Thymus (tissue), 11 donors: ENCODE measurements around the gene HPCAL1. TPM values are rescaled to one million over a fixed set of nuclear protein-coding genes. Genes with fewer than 3 reads are reported as not detected.

Source experiments
- DNase-seq, 9 donors: peaks; one replicate each; pipeline ENCODE4 v3.0.0-alpha.2; 2013; ENCODE audit warnings: low spot score in 9 of 9, low read depth in 6 of 9, missing footprints in 1 of 9
- H3K27ac ChIP-seq, 2 donors: one replicate each; pipeline ENCODE4 v1.5.1; 2013; ENCODE audit warnings: control low read depth in 1 of 2, low read depth in 1 of 2, low read length in 1 of 2, mild to moderate bottlenecking in 1 of 2, moderate library complexity in 1 of 2
- H3K27me3 ChIP-seq, 2 donors: one replicate each; pipeline ENCODE4 v1.5.1; 2013; ENCODE audit warnings: low read length in 1 of 2; ENCODE audit not compliant: control insufficient read depth in 2 of 2, insufficient read depth in 1 of 2
- H3K36me3 ChIP-seq, 2 donors: one replicate each; pipeline ENCODE4 v1.5.1; 2013; ENCODE audit warnings: low read length in 1 of 2, mild to moderate bottlenecking in 1 of 2, moderate library complexity in 1 of 2; ENCODE audit not compliant: control insufficient read depth in 2 of 2, insufficient read depth in 2 of 2
- H3K4me1 ChIP-seq, 2 donors: one replicate each; pipeline ENCODE4 v1.5.1; 2013; ENCODE audit warnings: low read length in 2 of 2; ENCODE audit not compliant: control insufficient read depth in 2 of 2, insufficient read depth in 2 of 2
- H3K4me3 ChIP-seq, 2 donors: one replicate each; pipeline ENCODE4 v1.5.1; 2013; ENCODE audit warnings: low read length in 2 of 2, control low read depth in 1 of 2, mild to moderate bottlenecking in 1 of 2
- H3K9me3 ChIP-seq, 2 donors: one replicate each; pipeline ENCODE4 v1.5.1; 2013; ENCODE audit warnings: low read length in 1 of 2, mild to moderate bottlenecking in 1 of 2; ENCODE audit not compliant: control insufficient read depth in 2 of 2, insufficient read depth in 1 of 2
- WGBS: extraction: QIAGEN DNeasy Blood & Tissue Kit; methylation state at CpG from one replicate; pipeline ENCODE4 v1.1.7; 2013; 5-methylcytosine and 5-hydroxymethylcytosine counted together
- polyA plus RNA-seq: library from polyadenylated mRNA; stranded (reverse); fragments of 200-250 nt; gene quantifications from one replicate; pipeline ENCODE4 v1.2.3, GENCODE V29; 2013
- total RNA-seq: library from RNA; stranded (reverse); fragments of 120-200 nt; gene quantifications from one replicate; pipeline ENCODE4 v1.2.4, GENCODE V29; 2013
- donor health status: healthy.

HPCAL1 gene
- total and polyA plus RNA-seq, 2 donors, result 12.6 to 47.9 TPM

DNA sequence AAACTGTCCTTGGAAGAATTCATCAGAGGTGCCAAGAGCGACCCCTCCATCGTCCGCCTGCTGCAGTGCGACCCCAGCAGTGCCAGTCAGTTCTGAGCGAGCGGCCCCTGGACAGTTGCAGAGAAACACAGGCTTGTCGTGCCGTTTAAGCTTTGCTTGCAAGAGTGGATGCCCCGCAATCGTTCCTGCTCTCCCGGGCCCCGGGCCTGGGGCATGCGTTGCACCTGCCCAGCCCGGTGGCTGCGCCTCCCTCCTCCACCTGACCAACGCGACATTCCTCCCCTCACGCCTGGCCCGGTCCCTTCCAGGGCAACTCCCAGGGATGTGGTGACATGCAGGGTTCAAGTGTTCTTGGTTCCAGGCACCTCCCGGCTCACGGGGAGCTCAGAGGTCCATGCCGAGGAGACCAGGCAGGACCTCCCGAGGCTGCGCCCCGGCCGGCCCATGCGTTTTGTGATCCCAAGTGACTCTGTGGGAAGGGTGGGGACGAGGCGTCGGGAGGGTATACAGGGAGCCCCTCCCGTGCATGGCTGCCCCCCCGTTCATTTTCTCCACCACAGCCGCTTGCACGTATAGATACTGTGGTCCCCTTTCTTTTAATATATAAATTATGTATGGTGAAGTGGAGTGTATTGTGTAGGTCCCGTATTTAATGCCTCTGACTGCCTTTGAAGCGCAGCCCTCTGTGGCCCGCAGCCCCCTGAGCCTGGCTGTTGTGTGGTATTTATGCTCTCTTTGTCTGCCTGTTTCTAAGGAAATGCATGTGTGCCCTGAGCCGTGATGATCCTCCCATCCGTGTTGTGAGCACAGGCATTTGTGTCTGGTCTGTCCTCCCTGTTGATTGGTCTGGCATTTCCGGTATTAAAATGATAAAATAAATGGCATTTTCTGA, 124.3 kb downstream of the HPCAL1 start:
- H3K4me3 ChIP-seq, result no peak overlapping the region
- no peak for DNase-seq
- H3K4me1 ChIP-seq, result peaks cover 0 to 2% of the 10 kb centered on the region in 2 donors
- H3K9me3 ChIP-seq, result no peaks in the 10 kb centered on the region
- 98% methylated on average over 40 of the region's 40 CpGs for WGBS
- peaks cover 10% of the 10 kb centered on the region in 2 donors for H3K27me3 ChIP-seq
- H3K36me3 ChIP-seq, result peaks cover 5 to 34% of the 10 kb centered on the region in 2 donors
- H3K27ac ChIP-seq, result no peak overlapping the region

GRCh38 chr2:10427618-10427949, 124.9 kb downstream of the HPCAL1 start:
- H3K9me3 ChIP-seq, result no peaks in the 10 kb centered on the region
- peaks cover 2 to 31% of the 10 kb centered on the region in 2 donors for H3K36me3 ChIP-seq
- 96% methylated on average over 17 of the region's 17 CpGs for WGBS
- H3K4me3 ChIP-seq, result no peak overlapping the region
- no peak for DNase-seq
- H3K27me3 ChIP-seq, result peaks cover 14 to 16% of the 10 kb centered on the region in 2 donors
- peaks cover 2 to 9% of the 10 kb centered on the region in 2 donors for H3K4me1 ChIP-seq
- no peak overlapping the region for H3K27ac ChIP-seq

- no peak for DNase-seq
- Histone ChIP-seq H3K4me1 (peaks cover 2 to 9% of the 10 kb centered on the region in 2 donors), H3K27ac (no peak overlapping the region), H3K27me3 (peaks cover 19 to 23% of the 10 kb centered on the region in 2 donors), H3K4me3 (no peak overlapping the region), H3K36me3 (peaks cover 0 to 23% of the 10 kb centered on the region in 2 donors), H3K9me3 (no peaks in the 10 kb centered on the region)
- WGBS, result 98% methylated on average over 8 of the region's 8 CpGs
Measured at GRCh38 chr2:10428355-10428754, 125.7 kb downstream of the HPCAL1 start.

- Histone ChIP-seq H3K36me3 (peaks cover 0 to 22% of the 10 kb centered on the region in 2 donors), H3K4me1 (peaks cover 2 to 9% of the 10 kb centered on the region in 2 donors), H3K9me3 (no peaks in the 10 kb centered on the region), H3K27ac (no peak overlapping the region), H3K27me3 (peaks cover 19 to 27% of the 10 kb centered on the region in 2 donors), H3K4me3 (no peak overlapping the region)
- 98% methylated on average over 3 of the region's 3 CpGs for WGBS
- no peak for DNase-seq
Measured at GRCh38 chr2:10428924-10429323, 126.2 kb downstream of the HPCAL1 start.

DNA sequence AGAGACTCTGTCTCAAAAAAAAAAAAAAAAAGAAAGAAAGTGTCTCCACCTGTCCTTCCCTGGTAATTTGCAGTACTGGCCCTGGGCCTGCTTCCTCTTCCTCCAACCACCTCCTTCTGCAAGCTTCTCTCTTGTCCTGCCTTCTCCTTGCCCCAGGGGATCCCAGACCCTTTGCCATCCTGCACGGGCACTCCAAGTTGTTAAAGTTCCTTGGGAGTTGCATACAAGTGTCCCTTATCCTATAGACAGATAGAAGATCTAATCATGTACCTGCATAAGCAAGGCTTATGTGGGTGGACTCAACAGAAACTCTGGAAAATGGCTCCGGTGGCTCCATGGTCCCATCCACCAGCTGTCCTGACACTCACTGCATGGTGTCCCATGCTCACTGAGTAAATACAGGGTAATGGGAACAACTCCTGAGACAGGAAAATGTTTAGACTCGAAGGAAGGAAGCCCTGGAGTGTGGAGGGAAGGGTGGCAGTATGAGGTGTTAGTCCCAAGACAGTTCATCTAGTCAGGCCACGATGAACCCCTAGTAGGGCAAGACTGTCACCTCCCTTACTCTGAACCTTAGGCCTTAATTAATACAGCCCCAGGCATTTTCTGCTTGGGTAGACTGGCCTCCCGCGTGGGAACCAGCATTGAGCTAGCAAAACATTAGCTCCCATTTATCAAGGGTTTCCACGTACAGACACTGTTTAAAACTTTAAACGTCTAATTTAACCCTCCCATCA, 128.3 kb downstream of the HPCAL1 start:
- whole genome bisulfite sequencing, result 93% methylated on average over 8 of the region's 8 CpGs
- H3K4me3 ChIP-seq, result no peak overlapping the region
- no peak for DNase-seq

GRCh38 chr2:10431797-10432196, 129.1 kb downstream of the HPCAL1 start:
- Histone ChIP-seq H3K36me3 (peaks cover 0 to 10% of the 10 kb centered on the region in 2 donors), H3K4me3 (no peak overlapping the region), H3K4me1 (peaks cover 2 to 19% of the 10 kb centered on the region in 2 donors), H3K27ac (no peak overlapping the region), H3K9me3 (no peaks in the 10 kb centered on the region), H3K27me3 (peaks cover 19 to 27% of the 10 kb centered on the region in 2 donors)
- 83% methylated on average over 16 of the region's 16 CpGs for WGBS
- DNase-seq, result no peak

More for the DNA sequence above, 128.3 kb downstream of the HPCAL1 start:
- Histone ChIP-seq H3K27ac (no peak overlapping the region), H3K36me3 (peaks cover 0 to 12% of the 10 kb centered on the region in 2 donors), H3K9me3 (no peaks in the 10 kb centered on the region), H3K27me3 (peaks cover 19 to 27% of the 10 kb centered on the region in 2 donors), H3K4me1 (peaks cover 2 to 16% of the 10 kb centered on the region in 2 donors)

DNA sequence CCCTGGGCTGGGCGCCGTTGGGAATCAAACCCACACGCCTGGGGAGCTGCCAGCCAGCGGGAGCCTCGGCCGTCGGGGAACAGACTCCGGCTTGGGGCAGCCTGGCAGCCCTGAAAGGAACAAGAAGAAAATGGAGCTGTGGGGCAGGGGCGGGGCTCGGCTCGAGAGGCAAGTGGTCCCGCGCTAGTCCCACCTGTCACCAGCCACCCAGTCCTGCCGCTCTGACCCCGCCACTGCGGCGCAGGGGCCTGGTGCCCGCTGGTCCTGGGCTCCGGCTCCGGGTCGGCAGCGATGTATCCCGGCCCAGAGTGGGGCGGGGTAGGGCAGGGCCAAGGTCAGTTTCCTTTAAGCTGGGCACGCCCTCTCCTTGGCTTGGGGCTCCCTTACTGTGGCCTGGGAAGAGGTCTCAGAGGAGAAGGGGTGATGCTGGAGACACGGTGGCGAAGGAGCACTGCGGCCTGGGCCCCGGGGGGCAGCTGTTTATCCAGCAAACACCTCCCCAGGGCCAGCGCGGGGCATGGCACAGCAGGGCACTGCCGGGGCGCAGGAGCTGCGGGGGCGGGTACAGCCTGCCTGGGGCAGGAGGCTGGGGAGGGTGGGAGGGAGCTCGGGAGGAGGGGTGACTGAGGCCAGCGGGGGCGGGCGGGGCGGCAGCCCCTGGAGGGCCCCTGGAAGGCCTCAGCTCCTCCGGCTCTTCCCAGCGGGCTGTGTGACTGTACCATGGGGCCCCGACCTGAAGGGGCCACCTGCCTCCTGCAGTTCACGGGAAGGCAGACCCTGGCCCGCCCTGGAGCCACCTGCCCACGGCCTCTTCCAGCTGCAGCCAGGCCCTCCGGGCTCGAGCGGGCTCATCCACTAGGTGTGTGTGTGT, 129.8 kb downstream of the HPCAL1 start:
- Histone ChIP-seq H3K4me3 (peak overlapping the region in 1 of 2 donors; percentile 15), H3K9me3 (no peaks in the 10 kb centered on the region), H3K27me3 (peaks cover 19 to 27% of the 10 kb centered on the region in 2 donors), H3K27ac (no peak overlapping the region), H3K36me3 (peaks cover 0 to 3% of the 10 kb centered on the region in 2 donors), H3K4me1 (peaks cover 2 to 25% of the 10 kb centered on the region in 2 donors)
- WGBS, result 21% methylated on average over 49 of the region's 49 CpGs
- no peak for DNase-seq

DNA sequence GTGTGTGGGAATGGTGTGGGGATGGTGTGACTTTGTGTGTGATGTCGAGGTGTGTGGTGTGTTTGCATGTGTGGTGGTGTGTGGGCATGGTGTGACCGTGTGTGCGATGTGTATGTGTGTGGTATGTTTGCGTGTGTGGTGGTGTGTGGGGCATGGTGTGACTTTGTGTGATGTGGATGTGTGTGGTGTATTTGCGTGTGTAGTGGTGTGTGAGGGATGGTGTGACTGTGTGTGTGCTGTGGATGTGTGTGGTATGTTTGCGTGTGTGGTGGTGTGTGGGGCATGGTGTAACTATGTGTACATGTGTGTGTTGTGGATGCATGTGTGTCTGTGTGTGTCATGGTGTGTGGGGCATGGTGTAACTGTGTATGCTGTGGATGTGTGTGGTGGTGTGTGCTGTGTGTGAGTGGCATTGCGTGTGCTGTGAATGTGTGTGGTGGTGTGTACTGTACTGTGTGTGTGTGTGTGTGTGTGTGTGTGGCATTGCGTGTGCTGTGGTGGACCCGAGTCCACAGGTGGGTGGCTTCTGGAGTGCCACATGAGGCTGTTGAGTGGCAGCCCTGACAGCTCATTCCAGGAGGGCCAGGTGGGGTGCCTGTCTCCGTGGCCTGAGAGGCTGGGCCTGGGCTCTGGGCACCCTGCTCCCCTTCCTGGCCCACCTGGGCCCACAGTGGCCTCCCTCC, 130.7 kb downstream of the HPCAL1 start:
- no peaks in the 10 kb centered on the region for H3K9me3 ChIP-seq
- DNase-seq, result no peak
- H3K36me3 ChIP-seq, result no peaks in the 10 kb centered on the region
- H3K27me3 ChIP-seq, result peaks cover 19 to 27% of the 10 kb centered on the region in 2 donors
- WGBS, result 96% methylated on average over 10 of the region's 10 CpGs
- H3K4me3 ChIP-seq, result no peak overlapping the region
- no peak overlapping the region for H3K27ac ChIP-seq
- H3K4me1 ChIP-seq, result peaks cover 2 to 32% of the 10 kb centered on the region in 2 donors
